ENCODE measurements around the gene PRPF39.

GRCh38 chr14:45140661-45141187, 56.8 kb downstream of the PRPF39 start:
- TF ChIP-seq EZH2 (IDR thresholded peaks at IDR 0.05; ENCODE audit: insufficient read depth, low read length) (no peak), CTCF (IDR thresholded peaks at IDR 0.05; ENCODE audit: insufficient read depth, low read depth, low read length) (no peak)
